ENCODE results near the gene METTL14.
A peak's percentile ranks its signal among the peaks of the same experiment; 100 is the strongest.

Gene METTL14

DNA sequence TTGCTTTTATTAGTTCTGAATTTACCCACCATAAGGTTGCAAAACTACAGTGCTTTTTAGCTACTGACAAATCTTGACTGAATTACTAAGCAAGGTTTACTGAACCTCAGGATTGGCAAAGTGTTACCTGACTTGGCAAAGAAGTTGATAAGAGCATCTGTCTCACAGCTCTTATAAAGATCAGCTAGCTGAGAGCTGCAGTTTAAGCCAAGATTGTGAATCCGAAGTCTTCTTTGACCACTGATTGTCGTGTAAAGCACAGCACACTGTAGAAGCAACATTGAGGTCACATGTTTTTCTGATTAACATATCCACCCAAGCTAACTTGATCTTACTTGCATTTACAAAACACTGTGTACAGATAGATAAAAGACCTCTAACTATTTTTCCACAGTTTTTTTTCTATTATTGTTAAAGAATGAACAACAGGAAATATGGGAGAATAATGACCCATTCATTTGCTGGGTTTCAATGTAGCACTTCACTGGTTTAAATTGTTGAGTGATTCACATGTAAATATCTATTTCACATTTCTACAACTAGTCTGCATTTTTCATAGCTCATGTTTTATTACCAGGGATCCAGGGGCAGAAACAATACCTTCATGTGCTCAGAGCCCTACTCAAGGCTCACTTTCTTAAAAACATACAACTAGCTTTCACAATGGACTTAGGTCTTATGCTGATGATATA lies 54.0 kb downstream of the METTL14 start:
- no peak for ATAC-seq (ENCODE audit: insufficient read depth, low read depth)
- H3K79me2 ChIP-seq (ENCODE audit: insufficient read depth, low read length), result no peaks in the 10 kb centered on the region
- no peak overlapping the region for H2AFZ ChIP-seq (ENCODE audit: low read depth, low read length)
- H3K4me2 ChIP-seq (ENCODE audit: insufficient read depth, low read length), result no peak overlapping the region
- H4K20me1 ChIP-seq (ENCODE audit: insufficient read depth, low read length), result no peaks in the 10 kb centered on the region
- no peak for DNase-seq
- peaks cover 51% of the 10 kb centered on the region for H3K36me3 ChIP-seq (ENCODE audit: insufficient read depth, low read length)
- TF ChIP-seq EZH2 (IDR thresholded peaks at IDR 0.05; ENCODE audit: borderline replicate concordance, low read depth, low read length, severe bottlenecking), result no peak
- TF ChIP-seq CTCF (IDR thresholded peaks at IDR 0.05; ENCODE audit: borderline replicate concordance, extremely low read depth, low read length, poor library complexity, severe bottlenecking), result no peak
- no peaks in the 10 kb centered on the region for H3K4me1 ChIP-seq (ENCODE audit: insufficient read depth, low read length)
- H3K9me3 ChIP-seq (ENCODE audit: insufficient read depth, low read length, severe bottlenecking), result no peaks in the 10 kb centered on the region
- H3K4me3 ChIP-seq (ENCODE audit: low read depth in 1 of 2, low read length in 2 of 2), result no peak overlapping the region
- H3K27ac ChIP-seq (ENCODE audit: low read length), result no peak overlapping the region
- no peak overlapping the region for H3K9ac ChIP-seq (ENCODE audit: low read depth, low read length)
- H3K27me3 ChIP-seq (ENCODE audit: insufficient read depth, low read length, poor library complexity), result no peaks in the 10 kb centered on the region

DNA sequence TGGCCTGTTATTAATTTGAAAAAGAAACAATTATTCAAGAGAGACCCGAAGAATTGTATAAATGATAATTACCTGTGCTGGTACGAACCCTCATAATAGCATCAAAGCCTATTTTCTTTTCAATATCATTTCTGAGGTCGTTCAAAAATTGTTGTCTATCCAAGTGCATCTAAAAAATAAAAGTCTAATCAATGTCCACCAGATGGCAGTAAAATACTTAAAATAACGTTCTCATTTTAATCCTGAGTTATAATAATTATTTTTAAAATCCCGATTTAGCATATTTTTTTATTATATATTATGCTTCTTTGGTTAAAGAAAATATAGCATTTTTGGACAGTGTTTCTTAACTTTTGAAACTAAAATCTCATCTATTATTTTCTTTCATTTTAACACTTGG lies 55.7 kb downstream of the METTL14 start:
- DNase-seq, result no peak
- Histone ChIP-seq H3K4me3 (ENCODE audit: low read depth in 1 of 2, low read length in 2 of 2) (no peak overlapping the region), H3K36me3 (ENCODE audit: insufficient read depth, low read length) (peaks cover 51% of the 10 kb centered on the region), H3K9ac (ENCODE audit: low read depth, low read length) (no peak overlapping the region), H3K4me1 (ENCODE audit: insufficient read depth, low read length) (no peaks in the 10 kb centered on the region), H2AFZ (ENCODE audit: low read depth, low read length) (no peak overlapping the region), H4K20me1 (ENCODE audit: insufficient read depth, low read length) (no peaks in the 10 kb centered on the region), H3K79me2 (ENCODE audit: insufficient read depth, low read length) (no peaks in the 10 kb centered on the region), H3K27ac (ENCODE audit: low read length) (no peak overlapping the region), H3K27me3 (ENCODE audit: insufficient read depth, low read length, poor library complexity) (no peaks in the 10 kb centered on the region), H3K9me3 (ENCODE audit: insufficient read depth, low read length, severe bottlenecking) (no peaks in the 10 kb centered on the region), H3K4me2 (ENCODE audit: insufficient read depth, low read length) (no peak overlapping the region)
- ATAC-seq (ENCODE audit: insufficient read depth, low read depth), result no peak
- TF ChIP-seq CTCF (IDR thresholded peaks at IDR 0.05; ENCODE audit: borderline replicate concordance, extremely low read depth, low read length, poor library complexity, severe bottlenecking), result peak; percentile 48
- no peak for TF ChIP-seq EZH2 (IDR thresholded peaks at IDR 0.05; ENCODE audit: borderline replicate concordance, low read depth, low read length, severe bottlenecking)

GRCh38 chr4:118741301-118741855 lies 56.2 kb downstream of the METTL14 start:
- no peak overlapping the region for H2AFZ ChIP-seq (ENCODE audit: low read depth, low read length)
- ATAC-seq (ENCODE audit: insufficient read depth, low read depth) (no peak), DNase-seq (no peak)
- TF ChIP-seq EZH2 (IDR thresholded peaks at IDR 0.05; ENCODE audit: borderline replicate concordance, low read depth, low read length, severe bottlenecking) (no peak), CTCF (IDR thresholded peaks at IDR 0.05; ENCODE audit: borderline replicate concordance, extremely low read depth, low read length, poor library complexity, severe bottlenecking) (no peak)
- no peak overlapping the region for H3K9ac ChIP-seq (ENCODE audit: low read depth, low read length)
- no peaks in the 10 kb centered on the region for H3K79me2 ChIP-seq (ENCODE audit: insufficient read depth, low read length)
- no peaks in the 10 kb centered on the region for H3K9me3 ChIP-seq (ENCODE audit: insufficient read depth, low read length, severe bottlenecking)
- H3K36me3 ChIP-seq (ENCODE audit: insufficient read depth, low read length), result peaks cover 48% of the 10 kb centered on the region
- no peak overlapping the region for H3K4me3 ChIP-seq (ENCODE audit: low read depth in 1 of 2, low read length in 2 of 2)
- no peaks in the 10 kb centered on the region for H3K4me1 ChIP-seq (ENCODE audit: insufficient read depth, low read length)
- H3K27ac ChIP-seq (ENCODE audit: low read length), result no peak overlapping the region
- H3K27me3 ChIP-seq (ENCODE audit: insufficient read depth, low read length, poor library complexity), result no peaks in the 10 kb centered on the region
- H3K4me2 ChIP-seq (ENCODE audit: insufficient read depth, low read length), result no peak overlapping the region
- H4K20me1 ChIP-seq (ENCODE audit: insufficient read depth, low read length), result no peaks in the 10 kb centered on the region

Data from DND-41 (cell line).